Skin epidermis (tissue), 12 donors: Measurements from ENCODE around the gene IFT52.
"Not testable (repeated sequence)": the region's sequence is repeated elsewhere in the genome, so short reads cannot be mapped to it uniquely, and the experiment has no call there.

Experiments used
- H3K27ac ChIP-seq, 21 experiments: fragments of 200-600 bp; sonication (generic) in 11 of 21; one replicate each; pipeline ENCODE4 v1.5.0; 2020; ENCODE audit warnings: mild to moderate bottlenecking in 3 of 21, inconsistent platforms in 2 of 21, moderate library complexity in 2 of 21
- H3K4me3 ChIP-seq, 7 experiments: fragments of 200-600 bp; sonication (generic) in 2 of 7; one replicate each; pipeline ENCODE4 v1.5.0; 2020; ENCODE audit warnings: inconsistent platforms in 2 of 7, mild to moderate bottlenecking in 2 of 7, moderate library complexity in 1 of 7

Gene IFT52

GRCh38 chr20:43564993-43565757 is 25.6 kb upstream of the IFT52 start:
- H3K27ac ChIP-seq = no peak overlapping the region
- no peak overlapping the region for H3K4me3 ChIP-seq

GRCh38 chr20:43565758-43566104 is 25.0 kb upstream of the IFT52 start:
- H3K27ac ChIP-seq = no peak overlapping the region
- no peak overlapping the region for H3K4me3 ChIP-seq

DNA sequence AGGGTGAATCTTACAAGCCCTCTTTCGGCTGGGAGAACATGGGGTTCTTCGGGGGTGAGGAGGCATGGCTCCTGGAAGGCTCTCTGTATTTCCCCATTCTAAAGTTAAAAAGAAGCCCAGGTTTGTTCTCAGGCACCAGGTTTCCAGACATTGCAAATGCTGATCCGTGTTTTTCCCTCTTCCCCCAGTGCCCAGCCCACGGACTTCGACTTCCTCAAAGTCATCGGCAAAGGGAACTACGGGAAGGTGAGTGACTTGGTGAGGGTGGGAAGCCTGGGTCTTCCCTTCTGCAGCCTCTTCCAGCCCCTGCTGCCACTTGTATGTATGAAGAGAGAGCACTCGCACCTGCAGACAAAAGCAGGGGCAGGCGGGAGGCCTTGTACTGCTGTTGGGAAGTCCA is 23.3 kb upstream of the IFT52 start:
- Histone ChIP-seq H3K27ac (no peak overlapping the region), H3K4me3 (no peak overlapping the region)

GRCh38 chr20:43568706-43569105 is 22.0 kb upstream of the IFT52 start:
- Histone ChIP-seq H3K27ac (no peak overlapping the region), H3K4me3 (no peak overlapping the region)

- H3K4me3 ChIP-seq = no peak overlapping the region
- H3K27ac ChIP-seq = no peak overlapping the region
These were observed 21.5 kb upstream of the IFT52 start for GRCh38 chr20:43569282-43569681.

GRCh38 chr20:43570496-43570895 is 20.2 kb upstream of the IFT52 start:
- Histone ChIP-seq H3K4me3 (no peak overlapping the region), H3K27ac (no peak overlapping the region)

GRCh38 chr20:43571310-43571709 is 19.4 kb upstream of the IFT52 start:
- Histone ChIP-seq H3K27ac (no peak overlapping the region), H3K4me3 (no peak overlapping the region)

- no peak overlapping the region for H3K27ac ChIP-seq
- no peak overlapping the region for H3K4me3 ChIP-seq
These were observed 19.0 kb upstream of the IFT52 start for GRCh38 chr20:43571771-43572170.

DNA sequence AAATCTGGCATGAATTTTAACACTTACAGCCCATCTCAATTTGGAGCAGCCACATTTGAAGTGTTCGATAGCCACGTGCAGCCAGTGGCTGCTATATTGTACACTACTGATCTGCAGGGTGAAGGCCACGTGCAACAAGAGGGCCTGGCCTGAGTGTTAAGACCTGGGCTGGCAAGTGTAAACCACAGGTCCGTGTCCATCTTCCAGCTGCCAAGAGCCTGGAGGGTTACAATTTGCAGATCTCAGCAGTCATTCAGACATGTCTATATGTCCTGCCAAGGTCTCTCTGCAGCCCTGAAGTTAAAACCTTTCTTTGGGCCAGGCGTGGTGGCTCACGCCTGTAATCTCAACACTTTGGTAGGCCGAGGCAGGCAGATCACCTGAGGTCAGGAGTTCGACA is 17.8 kb upstream of the IFT52 start:
- Histone ChIP-seq H3K27ac (no peak overlapping the region), H3K4me3 (no peak overlapping the region)

DNA sequence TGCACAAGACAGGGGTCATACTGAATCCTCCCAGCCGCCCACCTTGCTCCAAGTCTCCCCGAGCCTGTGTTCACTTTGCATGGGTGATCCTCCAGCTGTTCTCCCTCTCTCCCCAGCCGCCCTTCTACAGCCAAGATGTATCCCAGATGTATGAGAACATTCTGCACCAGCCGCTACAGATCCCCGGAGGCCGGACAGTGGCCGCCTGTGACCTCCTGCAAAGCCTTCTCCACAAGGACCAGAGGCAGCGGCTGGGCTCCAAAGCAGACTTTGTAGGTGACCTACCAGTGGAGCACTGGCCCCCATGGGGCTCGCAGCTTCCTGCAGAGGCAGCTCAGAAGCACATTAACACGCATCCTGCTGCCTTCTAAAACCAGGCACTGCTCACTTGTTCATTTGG is 14.6 kb upstream of the IFT52 start:
- Histone ChIP-seq H3K4me3 (no peak overlapping the region), H3K27ac (no peak overlapping the region)

DNA sequence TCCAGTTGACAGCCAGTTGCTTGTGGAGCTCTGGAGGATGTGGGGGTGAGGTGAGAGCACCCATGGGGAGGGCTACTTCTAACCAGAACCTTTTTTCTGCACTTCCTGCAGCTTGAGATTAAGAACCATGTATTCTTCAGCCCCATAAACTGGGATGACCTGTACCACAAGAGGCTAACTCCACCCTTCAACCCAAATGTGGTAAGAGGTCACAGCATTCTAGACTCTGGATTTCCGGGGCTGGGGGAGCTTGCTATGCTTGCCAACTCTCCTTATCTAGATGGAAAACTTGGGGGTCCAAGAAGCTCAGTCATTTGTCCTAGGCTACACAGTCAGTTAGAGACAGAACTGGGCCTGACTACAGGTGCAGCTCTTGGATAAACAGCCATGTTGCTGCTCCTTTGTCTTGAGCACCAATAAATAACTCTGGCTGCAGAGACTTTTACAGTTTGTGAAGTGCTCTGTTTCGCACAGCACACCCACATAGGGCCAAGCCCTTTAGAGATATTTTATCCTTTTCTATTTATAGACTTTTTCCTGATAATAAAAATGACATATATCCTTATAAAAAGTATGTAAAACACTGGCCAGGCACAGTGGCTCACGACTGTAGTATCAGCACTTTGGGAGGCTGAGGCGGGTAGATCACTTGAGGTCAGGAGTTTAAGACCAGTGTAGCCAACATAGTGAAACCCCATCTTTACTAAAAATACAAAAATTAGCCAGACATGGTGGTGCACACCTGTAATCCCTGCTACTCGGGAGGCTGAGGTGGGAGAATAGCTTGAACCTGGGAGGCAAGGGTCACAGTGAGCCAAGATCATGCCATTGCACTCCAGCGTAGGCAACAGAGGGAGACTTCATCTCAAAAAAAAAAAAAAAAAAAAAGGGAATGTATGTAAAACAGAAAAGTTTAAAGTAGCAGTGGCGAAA is 10.6 kb upstream of the IFT52 start:
- Histone ChIP-seq H3K27ac (no peak overlapping the region), H3K4me3 (no peak overlapping the region)

GRCh38 chr20:43583133-43583864 is 7.4 kb upstream of the IFT52 start:
- no peak overlapping the region for H3K4me3 ChIP-seq
- peak overlapping the region in 1 of 21 experiments; percentile 2 for H3K27ac ChIP-seq

- H3K4me3 ChIP-seq = no peak overlapping the region
- no peak overlapping the region for H3K27ac ChIP-seq
These were observed 6.7 kb upstream of the IFT52 start for GRCh38 chr20:43583982-43584432.

DNA sequence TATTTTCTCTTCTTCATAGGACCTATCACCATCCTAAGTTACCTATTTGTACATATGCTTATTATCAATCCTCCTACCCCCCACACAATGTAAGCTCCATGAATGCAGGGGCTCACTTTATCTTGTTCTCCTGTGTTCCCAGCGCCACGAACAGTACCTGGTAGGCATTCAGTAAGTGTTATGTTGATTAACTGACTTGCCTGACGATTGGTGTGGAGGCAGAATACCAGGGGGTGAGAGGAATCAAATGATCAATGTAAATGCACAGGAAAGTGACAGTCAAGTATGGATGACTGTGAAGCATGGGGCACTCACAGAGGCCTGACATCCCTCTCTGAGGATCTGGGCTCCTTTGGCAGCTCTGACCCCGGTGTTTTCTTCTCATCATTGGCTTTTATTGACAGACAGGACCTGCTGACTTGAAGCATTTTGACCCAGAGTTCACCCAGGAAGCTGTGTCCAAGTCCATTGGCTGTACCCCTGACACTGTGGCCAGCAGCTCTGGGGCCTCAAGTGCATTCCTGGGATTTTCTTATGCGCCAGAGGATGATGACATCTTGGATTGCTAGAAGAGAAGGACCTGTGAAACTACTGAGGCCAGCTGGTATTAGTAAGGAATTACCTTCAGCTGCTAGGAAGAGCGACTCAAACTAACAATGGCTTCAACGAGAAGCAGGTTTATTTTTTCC is 6.1 kb upstream of the IFT52 start:
- H3K27ac ChIP-seq = no peak overlapping the region
- no peak overlapping the region for H3K4me3 ChIP-seq

DNA sequence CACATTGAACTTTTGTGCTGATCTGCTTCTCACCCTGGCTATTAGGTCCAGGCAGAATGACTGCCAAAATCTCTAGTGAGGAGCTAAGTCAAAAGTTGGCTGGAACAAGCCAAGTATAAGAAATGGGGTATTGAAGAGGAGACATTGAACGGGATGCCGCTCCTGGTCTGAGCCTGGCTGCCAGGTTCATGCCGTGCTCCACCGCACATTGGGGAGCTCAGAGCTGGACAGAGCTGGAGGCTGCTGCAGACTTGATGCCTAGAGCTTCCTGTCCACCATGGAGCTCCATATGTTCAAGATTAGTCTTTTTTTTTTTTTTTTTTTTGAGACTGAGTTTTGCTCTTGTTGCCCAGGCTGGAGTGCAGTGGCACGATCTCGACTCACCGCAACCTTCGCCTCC is 4.1 kb upstream of the IFT52 start:
- no peak overlapping the region for H3K4me3 ChIP-seq
- no peak overlapping the region for H3K27ac ChIP-seq

GRCh38 chr20:43588526-43588925 is 2.2 kb upstream of the IFT52 start:
- not testable (repeated sequence) for H3K4me3 ChIP-seq, H3K27ac ChIP-seq

GRCh38 chr20:43590036-43590391 is 723 bp upstream of the IFT52 start:
- Histone ChIP-seq H3K4me3 (peak overlapping the region; percentile 65 to 97 (median 74)), H3K27ac (peak overlapping the region in 20 of 21 experiments; percentile 68 to 95 (median 88))

DNA sequence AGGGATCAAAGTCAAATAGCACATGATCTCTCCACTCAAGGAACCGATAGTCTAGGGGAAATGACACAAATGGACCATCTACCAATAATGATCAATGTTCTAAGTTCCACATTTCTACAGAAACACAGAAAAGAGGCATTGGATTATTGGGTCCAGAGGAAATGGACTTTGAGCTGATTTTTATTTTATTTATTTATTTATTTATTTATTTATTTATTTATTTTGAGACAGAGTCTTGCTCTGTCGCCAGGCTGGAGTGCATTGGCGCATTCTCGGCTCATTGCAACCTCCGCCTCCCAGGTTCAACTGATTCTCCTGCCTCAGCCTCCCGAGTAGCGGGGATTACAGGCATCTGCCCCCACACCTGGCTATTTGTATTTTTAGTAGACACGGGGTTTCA is 11.2 kb downstream of the IFT52 start:
- H3K27ac ChIP-seq, H3K4me3 ChIP-seq: not testable (repeated sequence)

DNA sequence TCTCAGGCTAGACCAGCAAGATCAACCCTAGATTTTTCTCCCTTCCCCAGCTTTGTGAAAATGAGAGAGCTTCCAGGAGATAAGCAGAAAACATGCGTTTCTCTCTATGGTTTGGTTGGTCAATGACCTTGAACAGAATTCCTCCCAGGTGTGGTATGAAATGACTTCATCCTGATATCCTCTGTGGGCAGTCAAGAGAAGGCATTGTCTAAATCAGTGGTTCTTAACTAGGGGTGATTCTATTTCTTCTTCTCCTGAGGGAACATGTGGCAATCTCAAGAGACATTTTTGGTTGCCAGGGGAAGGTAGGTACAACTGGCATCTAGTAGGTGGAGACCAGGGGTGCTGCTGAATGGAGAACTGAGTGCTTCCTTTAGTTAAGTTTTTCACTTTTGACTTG is 12.4 kb downstream of the IFT52 start:
- H3K27ac ChIP-seq = no peak overlapping the region
- no peak overlapping the region for H3K4me3 ChIP-seq

DNA sequence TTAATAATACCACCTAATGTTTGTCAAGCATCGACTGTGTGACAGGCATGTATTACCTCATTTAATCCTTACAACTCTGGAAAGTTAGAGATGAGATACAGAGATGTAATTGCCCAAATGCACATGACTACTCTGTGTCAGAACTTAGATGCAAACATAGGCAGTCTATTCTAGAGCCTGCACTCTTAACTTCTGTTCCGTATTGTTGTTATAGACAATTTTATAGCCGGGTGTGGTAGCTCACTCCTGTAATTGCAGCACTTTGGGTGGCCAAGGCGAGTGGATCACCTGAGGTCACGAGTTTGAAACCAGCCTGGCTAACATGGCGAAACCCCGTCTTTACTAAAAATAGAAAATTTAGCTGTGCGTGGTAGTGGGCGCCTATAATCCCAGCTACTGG is 15.0 kb downstream of the IFT52 start:
- H3K27ac ChIP-seq = no peak overlapping the region

More for the DNA sequence above, 15.0 kb downstream of the IFT52 start:
- no peak overlapping the region for H3K4me3 ChIP-seq
